Small intestine (tissue), 7 donors: ENCODE results near the gene MTHFD1L. TPM values are rescaled to one million over a fixed set of nuclear protein-coding genes. Genes with fewer than 3 reads are reported as not detected.

Experiments
- DNase-seq, 2 donors: peaks; one replicate each; pipeline versions ENCODE4 v3.0.0 to v3.0.0-alpha.2; 2013
- FAIRE-seq: peaks from 2 replicates; lab custom pipeline; 2012; peaks lifted over from hg19 to GRCh38; lab: Jason Lieb, UNC
- H3K27ac ChIP-seq, 3 donors: one replicate each; pipeline ENCODE4 v1.5.1; 2013; ENCODE audit warnings: low read length in 2 of 3, mild to moderate bottlenecking in 2 of 3, control low read depth in 1 of 3, inconsistent platforms in 1 of 3, low read depth in 1 of 3, moderate library complexity in 1 of 3
- H3K27me3 ChIP-seq, 3 donors: one replicate each; pipeline ENCODE4 v1.6.1; 2013; ENCODE audit warnings: low read length in 3 of 3, inconsistent platforms in 1 of 3; ENCODE audit not compliant: control insufficient read depth in 3 of 3, insufficient read depth in 3 of 3
- H3K36me3 ChIP-seq, 3 donors: one replicate each; pipeline ENCODE4 v1.6.1; 2013; ENCODE audit warnings: low read length in 3 of 3, inconsistent platforms in 1 of 3, low read depth in 1 of 3, mild to moderate bottlenecking in 1 of 3, moderate library complexity in 1 of 3; ENCODE audit not compliant: control insufficient read depth in 3 of 3, insufficient read depth in 2 of 3
- H3K4me1 ChIP-seq, 3 donors: one replicate each; pipeline ENCODE4 v1.6.1; 2013; ENCODE audit warnings: low read length in 2 of 3, inconsistent platforms in 1 of 3, low read depth in 1 of 3, mild to moderate bottlenecking in 1 of 3, moderate library complexity in 1 of 3; ENCODE audit not compliant: control insufficient read depth in 3 of 3, insufficient read depth in 2 of 3
- H3K4me3 ChIP-seq, 3 donors: one replicate each; pipeline ENCODE4 v1.5.1; 2013; ENCODE audit warnings: low read length in 3 of 3, control low read depth in 1 of 3, inconsistent platforms in 1 of 3, low read depth in 1 of 3, mild to moderate bottlenecking in 1 of 3, moderate library complexity in 1 of 3
- H3K9me3 ChIP-seq, 2 donors: one replicate each; pipeline ENCODE4 v1.6.1; 2013; ENCODE audit warnings: low read depth in 1 of 2, low read length in 1 of 2; ENCODE audit not compliant: control insufficient read depth in 2 of 2, insufficient read depth in 1 of 2
- WGBS, 3 donors: extraction: QIAGEN DNeasy Blood & Tissue Kit; methylation state at CpG; one replicate each; pipeline ENCODE4 v1.1.7; 2013; 5-methylcytosine and 5-hydroxymethylcytosine counted together
- polyA plus RNA-seq, 4 donors: library from polyadenylated mRNA; stranded (reverse) in 3 of 4; unstranded in 1 of 4; fragments of 200-250 nt in 3 of 4; fragments of 120-200 nt in 1 of 4; gene quantifications; one replicate each; pipeline versions ENCODE4 v1.2.1 to v1.2.3, GENCODE V29; 2013
- donor health status: healthy with polysubstance abuse.
- donor health status: control.
- donor health status: control.
- donor health status: Bipolar disorder and iron deficiency.
- donor health status: healthy.

The MTHFD1L gene
- polyA plus RNA-seq, 4 donors: 0.89 to 14.2 (median 4.7) TPM

DNA sequence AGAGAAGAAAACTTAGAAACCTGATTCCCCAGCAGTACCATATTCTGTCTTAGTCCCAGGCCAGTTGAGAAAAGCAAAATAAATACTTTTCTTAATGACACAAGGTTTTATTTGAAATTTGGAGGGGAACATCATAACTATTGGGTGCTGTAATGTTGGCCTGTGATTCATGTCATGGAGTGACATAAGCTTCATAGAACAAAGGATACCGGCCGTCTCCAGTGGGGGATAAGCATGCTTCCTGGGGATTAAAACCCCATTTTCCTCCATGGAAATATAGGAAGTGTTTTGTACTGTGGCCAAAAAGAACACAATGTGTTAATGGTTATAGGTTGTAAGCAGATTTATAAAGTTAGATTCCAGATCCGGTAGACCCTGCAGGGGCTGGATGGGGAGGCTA lies 18.0 kb downstream of the MTHFD1L start:
- no peak overlapping the region for H3K4me3 ChIP-seq
- 92 to 97% (median 96%) methylated on average over 3 of the region's 3 CpGs for WGBS, 3 donors
- FAIRE-seq: no peak

GRCh38 chr6:150886155-150886554 lies 20.7 kb downstream of the MTHFD1L start:
- Histone ChIP-seq H3K4me3 (no peak overlapping the region), H3K9me3 (no peaks in the 10 kb centered on the region), H3K27me3 (no peaks in the 10 kb centered on the region), H3K36me3 (peaks cover 0 to 20% (median 0%) of the 10 kb centered on the region in 3 donors), H3K4me1 (no peaks in the 10 kb centered on the region), H3K27ac (no peak overlapping the region)
- DNase-seq: no peak
- WGBS, 3 donors: 90 to 96% (median 96%) methylated on average over 7 of the region's 7 CpGs
- FAIRE-seq: no peak

More for the DNA sequence above, 18.0 kb downstream of the MTHFD1L start:
- DNase-seq: no peak
- H3K9me3 ChIP-seq: no peaks in the 10 kb centered on the region
- H3K27ac ChIP-seq: no peak overlapping the region
- H3K4me1 ChIP-seq: peaks cover 0 to 3% (median 0%) of the 10 kb centered on the region in 3 donors
- no peaks in the 10 kb centered on the region for H3K27me3 ChIP-seq
- peaks cover 0 to 15% (median 0%) of the 10 kb centered on the region in 3 donors for H3K36me3 ChIP-seq

GRCh38 chr6:150887978-150888563 lies 22.6 kb downstream of the MTHFD1L start:
- no peaks in the 10 kb centered on the region for H3K27me3 ChIP-seq
- 77 to 87% (median 78%) methylated on average over 3 of the region's 3 CpGs for WGBS, 3 donors
- no peaks in the 10 kb centered on the region for H3K4me1 ChIP-seq
- no peak overlapping the region for H3K4me3 ChIP-seq
- no peak overlapping the region for H3K27ac ChIP-seq
- no peak for FAIRE-seq
- DNase-seq: no peak
- peaks cover 0 to 22% (median 0%) of the 10 kb centered on the region in 3 donors for H3K36me3 ChIP-seq
- no peaks in the 10 kb centered on the region for H3K9me3 ChIP-seq

DNA sequence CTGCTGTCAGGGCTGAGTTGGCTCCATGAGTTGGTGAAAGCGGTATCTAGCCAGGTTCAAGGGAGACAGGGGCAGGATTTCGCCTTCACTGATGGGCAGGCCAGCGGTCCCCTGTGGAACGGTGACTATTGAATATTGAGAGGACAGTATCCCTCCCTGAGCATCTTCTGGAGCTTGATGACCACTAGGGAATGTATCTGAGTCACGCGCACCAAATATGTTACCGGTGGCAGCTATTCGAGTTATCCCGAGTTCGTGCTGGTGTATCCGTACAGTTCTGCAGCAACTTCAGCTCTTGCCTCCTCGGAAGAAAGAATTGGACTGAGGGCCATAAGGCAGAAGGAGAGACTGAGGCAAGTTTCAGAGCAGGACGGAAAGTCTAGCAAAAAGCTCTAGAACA lies 24.8 kb downstream of the MTHFD1L start:
- no peak for FAIRE-seq
- no peaks in the 10 kb centered on the region for H3K27me3 ChIP-seq
- no peaks in the 10 kb centered on the region for H3K9me3 ChIP-seq
- no peaks in the 10 kb centered on the region for H3K4me1 ChIP-seq
- no peak overlapping the region for H3K4me3 ChIP-seq
- no peak overlapping the region for H3K27ac ChIP-seq
- H3K36me3 ChIP-seq: peaks cover 0 to 27% (median 0%) of the 10 kb centered on the region in 3 donors
- 94 to 95% (median 95%) methylated on average over 13 of the region's 13 CpGs for WGBS, 3 donors
- no peak for DNase-seq

DNA sequence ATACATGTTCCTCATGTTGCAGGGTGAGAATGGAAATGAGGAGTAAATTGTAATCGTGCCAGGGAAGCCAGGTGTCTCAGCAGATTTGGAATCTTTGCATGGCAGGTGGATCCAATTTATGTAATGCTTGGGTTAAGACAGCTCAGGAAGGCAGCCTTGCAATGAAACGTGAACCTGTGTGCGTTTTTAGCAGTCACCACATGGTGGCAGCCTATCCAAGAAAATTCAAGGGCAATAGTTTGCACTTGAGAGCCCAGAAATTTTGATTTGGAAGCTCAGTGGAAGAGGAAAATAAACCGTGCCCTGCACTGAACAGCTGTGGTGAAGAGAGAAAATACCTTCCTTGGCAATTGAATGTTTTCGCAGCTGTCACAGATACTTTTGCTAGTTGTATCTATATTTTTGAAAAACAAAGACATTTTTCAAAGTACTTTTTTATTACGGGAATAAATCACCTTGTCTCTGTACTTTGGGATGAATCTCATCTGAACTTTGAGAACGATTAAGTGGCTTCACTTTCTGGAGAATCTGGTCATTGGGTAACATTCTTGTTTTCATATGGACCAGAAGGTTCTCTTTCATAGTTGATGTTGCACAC lies 26.5 kb downstream of the MTHFD1L start:
- 23 to 25% (median 23%) methylated on average over 7 of the region's 7 CpGs for WGBS, 3 donors
- no peaks in the 10 kb centered on the region for H3K4me1 ChIP-seq
- H3K4me3 ChIP-seq: no peak overlapping the region
- H3K9me3 ChIP-seq: no peaks in the 10 kb centered on the region
- no peaks in the 10 kb centered on the region for H3K27me3 ChIP-seq
- DNase-seq (peak; percentile 70 to 75), FAIRE-seq (no peak)
- no peak overlapping the region for H3K27ac ChIP-seq
- H3K36me3 ChIP-seq: peaks cover 0 to 24% (median 0%) of the 10 kb centered on the region in 3 donors

DNA sequence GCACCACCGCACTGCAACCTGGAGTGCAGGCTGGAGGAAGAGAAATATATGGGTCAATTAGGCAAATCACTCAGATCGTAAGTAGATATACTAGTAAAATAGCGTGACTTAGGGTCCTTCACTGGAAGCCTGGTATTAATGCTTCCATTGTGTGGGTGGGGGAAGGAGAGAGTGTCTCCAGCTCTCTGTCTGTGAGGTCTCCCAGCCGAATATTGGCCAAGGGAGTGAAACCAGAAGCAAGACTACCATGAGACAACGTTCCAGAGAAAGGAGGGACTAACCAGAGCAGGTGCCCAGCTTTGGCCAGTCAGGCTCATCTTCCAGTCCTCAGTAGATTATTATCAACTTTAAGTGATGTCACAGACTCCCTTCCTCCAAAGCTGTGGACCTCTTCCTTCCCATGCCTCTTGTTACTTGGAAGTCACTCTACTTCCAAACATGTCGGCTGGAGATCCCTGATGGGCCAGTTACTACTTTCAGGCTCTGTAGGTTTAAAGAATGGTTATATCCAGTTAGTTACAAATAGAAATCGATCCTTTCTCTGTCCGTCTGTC lies 28.8 kb downstream of the MTHFD1L start:
- Histone ChIP-seq H3K27me3 (no peaks in the 10 kb centered on the region), H3K27ac (no peak overlapping the region), H3K9me3 (no peaks in the 10 kb centered on the region), H3K4me1 (no peaks in the 10 kb centered on the region), H3K36me3 (peaks cover 0 to 19% (median 0%) of the 10 kb centered on the region in 3 donors), H3K4me3 (no peak overlapping the region)
- no peak for FAIRE-seq
- 86 to 89% (median 88%) methylated on average over 8 of the region's 8 CpGs for WGBS, 3 donors
- DNase-seq: no peak

GRCh38 chr6:150894935-150895552 lies 29.5 kb downstream of the MTHFD1L start:
- no peak for FAIRE-seq

GRCh38 chr6:150895928-150896632 lies 30.6 kb downstream of the MTHFD1L start:
- Histone ChIP-seq H3K36me3 (peaks cover 0 to 15% (median 0%) of the 10 kb centered on the region in 3 donors), H3K4me1 (no peaks in the 10 kb centered on the region), H3K27ac (no peak overlapping the region), H3K27me3 (no peaks in the 10 kb centered on the region), H3K4me3 (no peak overlapping the region), H3K9me3 (no peaks in the 10 kb centered on the region)
- 60 to 67% (median 64%) methylated on average over 4 of the region's 4 CpGs for WGBS, 3 donors
- no peak for FAIRE-seq
- no peak for DNase-seq

More at GRCh38 chr6:150894935-150895552, 29.5 kb downstream of the MTHFD1L start:
- H3K27me3 ChIP-seq: no peaks in the 10 kb centered on the region
- H3K4me3 ChIP-seq: no peak overlapping the region
- peaks cover 0 to 19% (median 0%) of the 10 kb centered on the region in 3 donors for H3K36me3 ChIP-seq
- WGBS, 3 donors: 44 to 57% (median 53%) methylated on average over 12 of the region's 12 CpGs
- no peaks in the 10 kb centered on the region for H3K9me3 ChIP-seq
- no peak overlapping the region for H3K27ac ChIP-seq
- peak in 1 of 2 donors; percentile 25 for DNase-seq
- no peaks in the 10 kb centered on the region for H3K4me1 ChIP-seq
